Coronary artery (tissue), 2 donors: Measurements from ENCODE around the gene PLA2G2F.

Experiments
- DNase-seq: peaks from one replicate; pipeline ENCODE4 v3.0.0-alpha.2; 2017; ENCODE audit warnings: low spot score
- H3K27ac ChIP-seq, 2 donors: fragments of 200-600 bp; sonication (generic); one replicate each; pipeline ENCODE4 v1.5.1; 2016 to 2019
- H3K4me3 ChIP-seq: fragments of 200-600 bp; sonication (generic); 2 replicates; pipeline ENCODE4 v1.5.1; 2016; ENCODE audit warnings: mild to moderate bottlenecking, moderate library complexity
- TF ChIP-seq, protein P1 (sequence below): fragments of 200-600 bp; sonication (generic); IDR thresholded peaks from one replicate; pipeline ENCODE4 v1.5.1; 2019; ENCODE audit warnings: antibody characterized with exemption

The PLA2G2F gene

DNA sequence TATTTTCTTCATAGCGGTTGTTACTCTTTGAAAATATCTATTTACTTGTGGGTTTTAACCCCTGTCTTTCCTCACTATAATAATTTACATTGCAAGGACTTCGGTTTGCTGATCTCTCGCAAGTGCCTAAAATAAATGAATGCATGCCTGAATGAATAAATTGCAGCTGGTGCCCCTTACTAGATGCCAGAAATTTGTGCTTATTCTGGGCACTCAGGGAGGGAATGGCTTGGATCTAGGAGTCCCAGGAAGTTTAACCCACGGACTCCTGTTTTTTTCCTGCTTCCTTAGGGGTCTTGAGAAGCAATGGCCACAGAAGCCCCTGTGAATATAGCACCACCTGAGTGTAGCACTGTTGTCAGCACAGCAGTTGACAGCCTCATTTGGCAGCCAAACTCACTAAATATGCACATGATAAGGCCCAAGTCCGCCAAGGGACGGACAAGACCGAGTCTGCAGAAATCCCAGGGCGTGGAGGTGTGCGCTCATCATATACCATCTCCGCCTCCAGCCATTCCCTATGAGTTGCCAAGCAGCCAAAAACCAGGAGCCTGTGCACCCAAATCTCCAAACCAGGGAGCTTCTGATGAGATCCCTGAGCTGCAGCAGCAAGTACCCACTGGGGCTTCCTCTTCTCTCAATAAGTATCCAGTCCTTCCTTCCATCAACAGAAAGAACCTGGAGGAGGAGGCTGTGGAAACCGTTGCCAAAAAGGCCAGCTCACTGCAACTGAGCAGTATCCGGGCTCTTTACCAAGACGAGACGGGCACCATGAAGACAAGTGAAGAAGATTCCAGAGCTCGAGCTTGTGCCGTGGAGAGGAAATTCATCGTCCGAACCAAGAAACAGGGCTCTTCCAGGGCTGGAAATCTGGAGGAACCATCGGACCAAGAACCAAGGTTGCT is 51.4 kb downstream of the PLA2G2F start:
- H3K4me3 ChIP-seq, result no peak overlapping the region

DNA sequence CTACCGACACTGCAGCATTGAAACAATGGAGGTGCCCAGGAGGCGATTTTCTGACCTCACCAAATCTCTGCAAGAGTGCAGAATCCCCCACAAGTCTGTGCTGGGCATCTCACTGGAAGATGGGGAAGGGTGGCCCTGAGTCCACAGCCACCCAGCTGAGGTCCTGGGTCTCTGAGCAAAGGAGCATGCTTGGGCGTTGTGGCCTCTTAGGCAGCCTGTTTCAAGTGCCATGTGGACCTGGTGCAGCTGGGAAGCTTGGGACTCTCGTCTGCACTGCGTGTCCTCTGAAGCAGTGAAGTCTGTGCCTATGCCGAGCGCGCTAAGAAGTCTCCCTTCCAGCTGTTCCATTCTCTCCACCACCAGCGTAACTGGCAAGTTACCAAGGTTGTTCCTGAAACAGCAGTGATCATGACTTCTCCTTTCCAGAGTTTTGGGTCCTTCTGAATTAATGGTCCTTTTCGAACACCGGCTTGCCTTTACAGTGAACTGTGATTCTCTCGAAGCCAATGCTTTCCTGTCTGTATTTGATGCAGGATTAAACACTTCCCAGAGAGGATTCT is 52.2 kb downstream of the PLA2G2F start:
- TF ChIP-seq, protein P1, sequence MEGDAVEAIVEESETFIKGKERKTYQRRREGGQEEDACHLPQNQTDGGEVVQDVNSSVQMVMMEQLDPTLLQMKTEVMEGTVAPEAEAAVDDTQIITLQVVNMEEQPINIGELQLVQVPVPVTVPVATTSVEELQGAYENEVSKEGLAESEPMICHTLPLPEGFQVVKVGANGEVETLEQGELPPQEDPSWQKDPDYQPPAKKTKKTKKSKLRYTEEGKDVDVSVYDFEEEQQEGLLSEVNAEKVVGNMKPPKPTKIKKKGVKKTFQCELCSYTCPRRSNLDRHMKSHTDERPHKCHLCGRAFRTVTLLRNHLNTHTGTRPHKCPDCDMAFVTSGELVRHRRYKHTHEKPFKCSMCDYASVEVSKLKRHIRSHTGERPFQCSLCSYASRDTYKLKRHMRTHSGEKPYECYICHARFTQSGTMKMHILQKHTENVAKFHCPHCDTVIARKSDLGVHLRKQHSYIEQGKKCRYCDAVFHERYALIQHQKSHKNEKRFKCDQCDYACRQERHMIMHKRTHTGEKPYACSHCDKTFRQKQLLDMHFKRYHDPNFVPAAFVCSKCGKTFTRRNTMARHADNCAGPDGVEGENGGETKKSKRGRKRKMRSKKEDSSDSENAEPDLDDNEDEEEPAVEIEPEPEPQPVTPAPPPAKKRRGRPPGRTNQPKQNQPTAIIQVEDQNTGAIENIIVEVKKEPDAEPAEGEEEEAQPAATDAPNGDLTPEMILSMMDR, result no peak
- Histone ChIP-seq H3K27ac (no peak overlapping the region), H3K4me3 (no peak overlapping the region)
- no peak for DNase-seq

More for the DNA sequence above, 51.4 kb downstream of the PLA2G2F start:
- H3K27ac ChIP-seq, result no peak overlapping the region
- DNase-seq, result no peak
- TF ChIP-seq, protein P1, result no peak

DNA sequence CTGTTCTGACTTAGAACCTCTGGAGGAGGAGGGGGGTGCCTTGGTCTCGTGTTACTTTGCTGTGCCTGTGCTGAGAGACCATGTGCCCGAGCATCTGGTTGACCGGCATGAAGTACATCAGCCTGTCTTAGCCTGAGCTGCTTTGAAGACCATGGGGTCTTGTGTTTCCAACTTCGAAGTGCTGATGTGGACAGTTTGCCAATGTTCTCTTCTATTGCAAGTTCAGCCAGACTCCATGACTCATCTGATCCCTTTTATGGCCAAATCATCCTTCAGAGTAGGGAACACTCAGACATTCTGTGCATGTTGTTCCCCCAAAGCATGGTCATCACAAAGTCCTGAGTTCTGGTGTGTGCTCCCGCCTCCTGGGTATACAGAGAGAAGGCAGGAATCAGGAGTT is 53.2 kb downstream of the PLA2G2F start:
- no peak overlapping the region for H3K4me3 ChIP-seq
- no peak for DNase-seq
- TF ChIP-seq, protein P1, result no peak
- no peak overlapping the region for H3K27ac ChIP-seq

DNA sequence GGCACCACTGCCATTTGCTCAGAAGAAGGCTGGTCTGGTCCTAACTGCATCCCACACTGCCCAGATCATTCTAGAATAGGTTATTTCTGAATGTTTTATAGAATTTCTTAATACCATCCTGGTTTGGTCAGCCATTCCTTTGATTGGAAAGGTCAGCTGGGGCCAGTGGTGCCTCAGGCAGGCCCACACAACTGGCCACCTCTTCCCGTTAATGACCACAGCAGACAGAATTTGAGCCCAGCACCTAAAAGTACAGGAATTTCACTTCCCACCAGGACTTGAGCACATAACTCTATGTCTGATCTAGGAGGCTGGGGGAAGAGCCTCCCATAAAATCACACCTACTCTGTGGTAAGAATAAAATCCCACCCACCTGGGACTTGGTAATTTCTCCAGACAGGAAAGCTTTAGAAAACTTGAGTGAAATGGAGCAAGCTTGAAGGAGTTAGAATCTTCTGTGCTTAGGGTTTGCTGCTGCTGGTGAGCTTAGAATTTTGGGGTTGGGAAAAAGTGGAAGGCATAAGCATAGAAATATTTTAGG is 53.8 kb downstream of the PLA2G2F start:
- no peak for DNase-seq
- H3K27ac ChIP-seq, result no peak overlapping the region
- no peak overlapping the region for H3K4me3 ChIP-seq
- TF ChIP-seq, protein P1, result no peak

DNA sequence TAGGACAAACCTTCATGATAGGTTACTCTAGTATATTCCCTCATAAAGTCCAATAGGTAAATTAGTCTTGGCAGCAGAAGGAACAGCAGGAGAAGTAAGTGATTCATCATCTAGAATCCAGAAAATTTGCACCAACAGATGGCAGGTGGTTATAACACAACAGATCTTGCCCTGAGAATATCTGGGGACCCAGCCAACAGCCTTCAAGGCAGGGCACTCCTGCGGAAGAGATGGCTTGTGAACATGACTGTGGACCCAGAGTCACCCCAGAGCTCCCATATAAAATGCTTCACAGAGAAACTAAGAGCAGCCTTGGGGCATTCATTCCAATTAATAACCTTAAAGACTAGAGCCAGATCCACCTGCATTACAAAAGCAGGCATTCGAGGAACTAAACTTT is 55.1 kb downstream of the PLA2G2F start:
- Histone ChIP-seq H3K4me3 (no peak overlapping the region), H3K27ac (no peak overlapping the region)
- DNase-seq, result no peak
- TF ChIP-seq, protein P1, result no peak

DNA sequence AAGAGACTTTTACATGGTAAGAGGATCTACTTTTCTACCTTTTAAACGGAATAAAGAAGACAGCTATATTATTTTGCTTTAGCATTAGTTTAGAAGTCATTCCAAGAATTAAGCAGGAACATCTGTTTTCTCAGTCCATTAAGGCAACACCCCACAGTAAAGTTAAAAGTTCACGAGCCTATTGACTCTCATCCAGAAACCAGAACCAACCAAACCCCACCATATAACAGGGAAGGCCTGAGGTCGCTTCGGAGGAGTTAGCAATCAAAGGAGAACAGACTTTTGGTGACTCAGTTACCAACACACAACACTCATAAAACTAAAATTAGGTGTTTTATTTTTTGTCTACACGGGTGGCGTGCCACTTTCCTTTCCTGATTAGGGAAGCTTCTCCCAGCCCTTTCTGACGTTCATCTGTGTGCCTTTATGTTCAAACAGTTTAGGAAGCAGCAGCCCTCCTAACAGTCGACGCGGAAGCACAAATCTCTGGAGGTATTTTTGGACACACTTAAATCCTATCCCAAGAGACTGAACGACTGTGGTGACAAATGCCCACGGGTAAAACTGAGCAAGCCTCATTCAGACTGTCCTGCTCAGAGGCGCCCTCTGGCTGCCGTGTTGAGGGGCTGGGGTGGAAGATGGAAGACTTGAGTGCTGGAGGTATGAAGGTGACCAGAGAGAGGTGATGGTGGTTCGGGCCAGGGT is 55.8 kb downstream of the PLA2G2F start:
- Histone ChIP-seq H3K4me3 (peak overlapping the region; percentile 30), H3K27ac (no peak overlapping the region)
- DNase-seq, result no peak
- TF ChIP-seq, protein P1, result peak; percentile 46
